GM12874 (cell line): ENCODE data around the gene RHBDL2.

Source experiments
- CTCF ChIP-seq: IDR thresholded peaks from 2 replicates; pipeline ENCODE4 v1.5.1; 2011; ENCODE audit warnings: low read depth, mild to moderate bottlenecking, control low read depth, low read length, moderate library complexity; ENCODE audit not compliant: insufficient read depth

Gene RHBDL2

GRCh38 chr1:38941527-38942019 lies at the start of gene RHBDL2:
TSS of gene RHBDL2 (minus strand) at chr1:38941830. CDS start at chr1:38919212, 22,618 bp downstream.
- no peak for TF ChIP-seq CTCF

- TF ChIP-seq CTCF = no peak
Measured at GRCh38 chr1:38990738-38991637, 49.4 kb upstream of the RHBDL2 start, which contains the start of gene AKIRIN1. TSS of gene AKIRIN1 (plus strand) at chr1:38991276. CDS start at chr1:38991381, 105 bp downstream.

- TF ChIP-seq CTCF = no peak
Measured at GRCh38 chr1:38990386-38990737, 48.7 kb upstream of the RHBDL2 start.

GRCh38 chr1:38989979-38990378 lies 48.3 kb upstream of the RHBDL2 start:
- no peak for TF ChIP-seq CTCF

- TF ChIP-seq CTCF = no peak
Measured at GRCh38 chr1:38973659-38974437, 32.2 kb upstream of the RHBDL2 start.

GRCh38 chr1:38964140-38964548 lies 22.5 kb upstream of the RHBDL2 start:
- TF ChIP-seq CTCF = peak; percentile 33; the same call in 1 of the 2 replicates

GRCh38 chr1:38962560-38962959 lies 20.9 kb upstream of the RHBDL2 start:
- no peak for TF ChIP-seq CTCF
